Thoracic aorta (tissue), 2 donors: ENCODE results near the gene COLEC12. TPM values are rescaled to one million over a fixed set of nuclear protein-coding genes. Genes with fewer than 3 reads are reported as not detected.

Experiments used
- ATAC-seq: fragments of 150-250 bp; one replicate; pipeline ENCODE4 v1.8.0; 2017; ENCODE audit warnings: low read depth; ENCODE audit not compliant: insufficient number of reproducible peaks, low FRiP score
- DNase-seq: peaks from one replicate; pipeline ENCODE4 v3.0.0-alpha.2; 2020; ENCODE audit warnings: low spot score
- H3K27ac ChIP-seq, 2 donors: fragments of 200-600 bp; sonication (generic); 1 replicate in 1 of 2; 2 replicates in 1 of 2; pipeline ENCODE4 v1.5.1; 2016; ENCODE audit warnings: mild to moderate bottlenecking in 2 of 2, moderate library complexity in 2 of 2
- H3K27me3 ChIP-seq: fragments of 200-600 bp; sonication (generic); replicated peaks from 2 replicates; pipeline ENCODE4 v1.6.0; 2016; ENCODE audit warnings: mild to moderate bottlenecking; ENCODE audit not compliant: insufficient read depth
- H3K36me3 ChIP-seq: fragments of 200-600 bp; sonication (generic); one replicate; pipeline ENCODE4 v1.5.1; 2016
- H3K4me1 ChIP-seq, 2 donors: fragments of 200-600 bp; sonication (generic); 1 replicate in 1 of 2; 2 replicates in 1 of 2; pipeline versions ENCODE4 v1.5.1 to v1.6.0; 2016; ENCODE audit warnings: low read depth in 2 of 2, mild to moderate bottlenecking in 1 of 2; ENCODE audit not compliant: control insufficient read depth in 1 of 2
- H3K4me3 ChIP-seq: fragments of 200-600 bp; sonication (generic); 2 replicates; pipeline ENCODE4 v1.5.1; 2016; ENCODE audit warnings: mild to moderate bottlenecking
- H3K9me3 ChIP-seq: fragments of 200-600 bp; sonication (generic); 2 replicates; pipeline ENCODE4 v1.5.1; 2016
- total RNA-seq, 2 donors: library from RNA; depleted of rRNA; stranded (reverse); fragments of >200 nt; gene quantifications; one replicate each; pipeline versions ENCODE4 v1.1.0 to v1.2.3, GENCODE V29; 2016
- TF ChIP-seq, protein P1 (sequence below): fragments of 200-600 bp; sonication (generic); IDR thresholded peaks from one replicate; pipeline ENCODE4 v1.5.1; 2019; ENCODE audit warnings: antibody characterized with exemption

Gene COLEC12
- total RNA-seq, 2 donors from 2014 or later = 19.3 to 21.3 TPM

GRCh38 chr18:478681-479080 lies 21.8 kb downstream of the COLEC12 start:
- no peak overlapping the region for H3K27ac ChIP-seq
- no peaks in the 10 kb centered on the region for H3K27me3 ChIP-seq
- no peak for DNase-seq
- H3K36me3 ChIP-seq = no peaks in the 10 kb centered on the region
- no peaks in the 10 kb centered on the region for H3K9me3 ChIP-seq
- TF ChIP-seq, protein P1, sequence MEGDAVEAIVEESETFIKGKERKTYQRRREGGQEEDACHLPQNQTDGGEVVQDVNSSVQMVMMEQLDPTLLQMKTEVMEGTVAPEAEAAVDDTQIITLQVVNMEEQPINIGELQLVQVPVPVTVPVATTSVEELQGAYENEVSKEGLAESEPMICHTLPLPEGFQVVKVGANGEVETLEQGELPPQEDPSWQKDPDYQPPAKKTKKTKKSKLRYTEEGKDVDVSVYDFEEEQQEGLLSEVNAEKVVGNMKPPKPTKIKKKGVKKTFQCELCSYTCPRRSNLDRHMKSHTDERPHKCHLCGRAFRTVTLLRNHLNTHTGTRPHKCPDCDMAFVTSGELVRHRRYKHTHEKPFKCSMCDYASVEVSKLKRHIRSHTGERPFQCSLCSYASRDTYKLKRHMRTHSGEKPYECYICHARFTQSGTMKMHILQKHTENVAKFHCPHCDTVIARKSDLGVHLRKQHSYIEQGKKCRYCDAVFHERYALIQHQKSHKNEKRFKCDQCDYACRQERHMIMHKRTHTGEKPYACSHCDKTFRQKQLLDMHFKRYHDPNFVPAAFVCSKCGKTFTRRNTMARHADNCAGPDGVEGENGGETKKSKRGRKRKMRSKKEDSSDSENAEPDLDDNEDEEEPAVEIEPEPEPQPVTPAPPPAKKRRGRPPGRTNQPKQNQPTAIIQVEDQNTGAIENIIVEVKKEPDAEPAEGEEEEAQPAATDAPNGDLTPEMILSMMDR = no peak
- H3K4me1 ChIP-seq = peaks cover 8 to 21% of the 10 kb centered on the region in 2 donors
- ATAC-seq = peak; percentile 47
- H3K4me3 ChIP-seq = no peak overlapping the region

DNA sequence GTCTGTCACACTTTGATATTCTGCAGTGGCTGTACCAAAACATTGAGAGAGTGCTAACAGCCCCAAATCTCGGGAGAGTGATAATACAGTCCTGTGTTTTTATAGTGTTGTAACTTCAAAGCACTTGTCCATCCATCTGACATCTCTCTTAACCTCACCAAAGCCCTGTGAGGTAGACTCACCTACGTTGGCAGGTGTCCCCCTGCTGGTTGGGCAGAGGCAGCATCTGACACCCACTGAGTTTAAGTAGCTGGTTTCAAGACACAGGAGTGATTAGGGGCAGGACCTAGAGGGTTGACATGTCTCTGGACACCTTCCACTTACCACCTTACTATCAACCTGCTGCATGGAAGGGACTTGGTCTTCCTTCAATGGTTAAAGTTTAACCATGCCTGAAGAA lies 22.9 kb downstream of the COLEC12 start:
- H3K36me3 ChIP-seq = no peaks in the 10 kb centered on the region
- H3K4me3 ChIP-seq = no peak overlapping the region
- ATAC-seq = no peak
- H3K27ac ChIP-seq = peak overlapping the region in 1 of 2 donors; percentile 10
- no peak for DNase-seq
- H3K4me1 ChIP-seq = peaks cover 8 to 21% of the 10 kb centered on the region in 2 donors
- TF ChIP-seq, protein P1 = no peak
- H3K27me3 ChIP-seq = no peaks in the 10 kb centered on the region
- H3K9me3 ChIP-seq = no peaks in the 10 kb centered on the region

- TF ChIP-seq, protein P1 = no peak
- no peaks in the 10 kb centered on the region for H3K27me3 ChIP-seq
- peak overlapping the region; percentile 63 to 70 for H3K27ac ChIP-seq
- no peak for DNase-seq
- H3K36me3 ChIP-seq = no peaks in the 10 kb centered on the region
- peaks cover 12 to 21% of the 10 kb centered on the region in 2 donors for H3K4me1 ChIP-seq
- H3K4me3 ChIP-seq = no peak overlapping the region
- no peak for ATAC-seq
- H3K9me3 ChIP-seq = no peaks in the 10 kb centered on the region
Measured at GRCh38 chr18:476251-476664, 24.2 kb downstream of the COLEC12 start.

- peaks cover 14 to 30% of the 10 kb centered on the region in 2 donors for H3K4me1 ChIP-seq
Measured at GRCh38 chr18:475202-476031, 25.1 kb downstream of the COLEC12 start.

DNA sequence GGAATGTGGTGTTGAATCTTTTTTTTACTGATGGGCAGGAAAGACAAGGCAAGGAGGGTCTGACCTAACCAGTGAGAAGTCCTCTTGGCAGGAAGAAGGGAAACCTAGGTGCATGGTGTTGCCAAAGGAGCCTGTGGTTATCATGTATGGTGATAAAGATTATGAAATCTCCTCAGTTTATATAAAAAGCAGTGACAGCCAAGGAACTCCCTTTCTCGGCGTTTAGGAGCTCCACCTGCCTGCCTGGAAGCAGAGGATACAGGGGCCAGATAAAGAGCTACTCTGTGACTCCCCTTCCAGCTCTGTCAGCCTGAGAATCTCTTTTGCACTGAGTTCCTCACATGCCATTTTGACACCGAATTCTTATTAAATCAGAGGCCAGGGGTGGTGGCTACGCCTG lies 26.1 kb downstream of the COLEC12 start:
- Histone ChIP-seq H3K27ac (peak overlapping the region in 1 of 2 donors; percentile 13), H3K4me1 (peaks cover 14 to 31% of the 10 kb centered on the region in 2 donors), H3K27me3 (no peaks in the 10 kb centered on the region), H3K9me3 (no peaks in the 10 kb centered on the region), H3K36me3 (no peaks in the 10 kb centered on the region), H3K4me3 (no peak overlapping the region)
- TF ChIP-seq, protein P1 = no peak
- DNase-seq (no peak), ATAC-seq (no peak)

More at GRCh38 chr18:475202-476031, 25.1 kb downstream of the COLEC12 start:
- Histone ChIP-seq H3K27ac (peak overlapping the region; percentile 63 to 70), H3K9me3 (no peaks in the 10 kb centered on the region), H3K27me3 (no peaks in the 10 kb centered on the region), H3K36me3 (no peaks in the 10 kb centered on the region), H3K4me3 (peak overlapping the region; percentile 48)
- ATAC-seq = no peak
- no peak for DNase-seq
- TF ChIP-seq, protein P1 = no peak
